Measurements from ENCODE around the gene PLXNB1. TPM values are rescaled to one million over a fixed set of nuclear protein-coding genes. Genes with fewer than 3 reads are reported as not detected.

The PLXNB1 gene
- total and polyA plus RNA-seq, 2 of the 13 experiments (the other 11 are each of a cell fraction or from before 2014, with no cell fraction given): 86.0 to 143 TPM

DNA sequence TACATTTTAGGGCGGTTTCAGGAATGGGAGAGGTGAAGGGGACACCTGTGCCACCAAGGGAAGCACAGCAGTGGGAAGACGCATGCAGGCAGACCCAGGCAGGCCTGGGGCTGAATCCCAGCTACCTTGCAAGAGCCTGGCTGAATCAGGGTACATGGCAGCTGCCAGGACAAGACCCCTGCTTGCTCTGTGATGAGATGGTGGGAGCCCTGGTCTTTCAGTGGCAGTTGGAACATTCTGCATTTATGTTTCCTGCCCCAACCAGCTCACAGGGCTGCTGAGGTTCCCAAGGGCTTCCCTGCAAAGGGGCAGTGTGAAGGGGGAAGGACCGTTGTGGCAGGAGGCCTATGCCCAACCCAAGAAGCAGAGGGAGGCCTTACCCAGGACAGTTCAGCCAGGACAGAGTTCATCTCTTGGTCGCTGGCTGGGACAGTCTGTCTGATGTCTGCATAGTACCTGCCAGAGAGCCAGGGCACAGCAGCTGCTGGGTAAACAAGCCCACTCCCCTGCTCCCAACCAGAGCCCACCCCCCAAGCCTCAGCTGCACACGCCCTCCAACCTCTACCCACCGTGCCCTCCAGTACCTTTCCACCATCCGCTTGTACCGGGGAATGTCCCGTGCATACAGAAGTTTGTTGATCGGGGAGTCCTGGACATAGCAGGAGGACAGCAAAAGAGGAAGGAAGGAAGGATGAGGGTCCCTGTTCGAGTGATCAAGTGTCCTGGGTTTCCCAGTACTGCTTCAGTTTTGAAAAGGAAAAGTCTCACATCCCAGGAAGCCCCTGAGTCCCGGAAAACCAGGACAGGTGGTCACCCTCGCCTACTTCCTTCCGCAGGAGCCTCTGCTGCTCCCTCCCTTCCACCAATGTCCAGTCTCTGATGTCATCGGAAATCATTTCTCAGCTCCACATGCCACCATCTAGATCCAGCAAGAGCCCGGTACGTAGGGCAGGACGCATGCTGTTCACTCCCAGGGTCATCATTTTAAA, 23.1 kb downstream of the PLXNB1 start:
- DNase-seq (ENCODE audit: low spot score): no peak
- CTCF ChIA-PET (ENCODE audit: low intra/inter-chr PET ratio, low total read pairs): no interaction called here
- H3K27ac ChIP-seq (ENCODE audit: extremely low read length, insufficient read depth, low read length): no peak overlapping the region
- POLR2A ChIA-PET: interaction anchor here (1.8 to 1.9 kb wide), 2 partner anchors 22 to 29 kb away, joined by 5 to 6 read pairs; no protein-coding TSS in a partner anchor
- no peaks in the 10 kb centered on the region for H3K4me1 ChIP-seq (ENCODE audit: insufficient read depth, low read length)
- BruUV-seq (replicated peaks): no TSS peak
- no peak overlapping the region for H2AFZ ChIP-seq (ENCODE audit: low read length)
- no peak overlapping the region for H3K4me3 ChIP-seq (replicated peaks in 1 of 3; ENCODE audit: insufficient read depth in 1 of 3, low read depth in 2 of 3, low read length in 3 of 3)
- 98% methylated on average over 17 of the region's 18 CpGs for WGBS (ENCODE audit: low lambda C conversion rate)
- H4K20me1 ChIP-seq (ENCODE audit: insufficient read depth, low read length): peaks cover 8% of the 10 kb centered on the region; the same call in 1 of the 2 replicates
- no peak for ATAC-seq
- H3K79me2 ChIP-seq (ENCODE audit: insufficient read depth, low read length): no peaks in the 10 kb centered on the region
- H3K36me3 ChIP-seq (replicated peaks in 1 of 2; ENCODE audit: control insufficient read depth in 1 of 2, insufficient read depth in 2 of 2, low read length in 2 of 2): peaks cover 68 to 85% of the 10 kb centered on the region in 2 experiments
- FAIRE-seq: no peak
- no peak for TF ChIP-seq ZBTB3 (CRISPR knock-in tag; IDR thresholded peaks at IDR 0.05; ENCODE audit: borderline replicate concordance, low read depth)
- peak; percentile 19 for TF ChIP-seq AGO2 (optimal IDR thresholded peaks at IDR 0.05; ENCODE audit: low read depth, low read length)
- TF ChIP-seq, protein P1, sequence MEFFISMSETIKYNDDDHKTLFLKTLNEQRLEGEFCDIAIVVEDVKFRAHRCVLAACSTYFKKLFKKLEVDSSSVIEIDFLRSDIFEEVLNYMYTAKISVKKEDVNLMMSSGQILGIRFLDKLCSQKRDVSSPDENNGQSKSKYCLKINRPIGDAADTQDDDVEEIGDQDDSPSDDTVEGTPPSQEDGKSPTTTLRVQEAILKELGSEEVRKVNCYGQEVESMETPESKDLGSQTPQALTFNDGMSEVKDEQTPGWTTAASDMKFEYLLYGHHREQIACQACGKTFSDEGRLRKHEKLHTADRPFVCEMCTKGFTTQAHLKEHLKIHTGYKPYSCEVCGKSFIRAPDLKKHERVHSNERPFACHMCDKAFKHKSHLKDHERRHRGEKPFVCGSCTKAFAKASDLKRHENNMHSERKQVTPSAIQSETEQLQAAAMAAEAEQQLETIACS (CRISPR knock-in tag; IDR thresholded peaks at IDR 0.05): no peak
- TF ChIP-seq RBM22 (optimal IDR thresholded peaks at IDR 0.05; ENCODE audit: low read length): peak; percentile 6
- peak; percentile 41; the same call in 1 of the 2 replicates for TF ChIP-seq RBFOX2 (IDR thresholded peaks at IDR 0.05; ENCODE audit: low read depth, low read length)
- H3K9me3 ChIP-seq (ENCODE audit: low read length): no peaks in the 10 kb centered on the region
- intact Hi-C loops (cut with micrococcal nuclease; ENCODE audit: unreplicated experiment) (no loop called here), in situ Hi-C loops (cut with HindIII; ENCODE audit: extremely low pct_ligation_motif_present, low pct_unique_long_range_greater_than_20kb) (no loop called here)
- no peak overlapping the region for H3K4me2 ChIP-seq (ENCODE audit: low read depth, low read length)
- no peak overlapping the region for H3K9ac ChIP-seq (ENCODE audit: insufficient read depth, low read depth, low read length)
- no peaks in the 10 kb centered on the region for H3K27me3 ChIP-seq (ENCODE audit: control insufficient read depth in 1 of 2, insufficient read depth in 2 of 2, low read length in 2 of 2)

All from HepG2 (cell line).